ENCODE measurements around the gene CASP2. TPM values are rescaled to one million over a fixed set of nuclear protein-coding genes. Genes with fewer than 3 reads are reported as not detected.

CASP2 gene
- polyA plus RNA-seq, 3 donors: 7.9 to 30.2 (median 12.2) TPM

- Mint-ChIP-seq H3K4me3 (no peak overlapping the region), H3K27ac (peak overlapping the region in 1 of 7 donors; percentile 15), H3K4me1 (peaks cover 43% of the 10 kb centered on the region), H3K27me3 (ENCODE audit: low read depth in 3 of 3) (peaks cover 0 to 3% (median 0%) of the 10 kb centered on the region in 3 donors), H3K9me3 (peaks cover 0 to 11% (median 6%) of the 10 kb centered on the region in 7 donors), H3K36me3 (no peaks in the 10 kb centered on the region)
- Histone ChIP-seq H2AFZ (ENCODE audit: insufficient read depth, low read depth, low read length, poor library complexity, severe bottlenecking) (no peak overlapping the region), H3K4me2 (replicated peaks; ENCODE audit: extremely low read depth, low read length, poor library complexity, severe bottlenecking) (no peak overlapping the region), H3K4me3 (replicated peaks in 1 of 3; ENCODE audit: low read depth in 2 of 3, low read length in 3 of 3) (no peak overlapping the region), H3K9me3 (replicated peaks in 1 of 2; ENCODE audit: control insufficient read depth in 1 of 2, insufficient read depth in 1 of 2, low read length in 2 of 2) (peaks cover 0 to 3% of the 10 kb centered on the region in 2 donors), H3K27ac (ENCODE audit: low read depth in 1 of 2, low read length in 2 of 2) (no peak overlapping the region), H3K4me1 (ENCODE audit: control insufficient read depth in 1 of 2, insufficient read depth in 2 of 2, low read length in 2 of 2) (peaks cover 25 to 48% of the 10 kb centered on the region in 2 donors), H3K9ac (ENCODE audit: insufficient read depth, low read length, poor library complexity, severe bottlenecking) (no peak overlapping the region), H3K36me3 (replicated peaks in 1 of 2; ENCODE audit: control insufficient read depth in 1 of 2, insufficient read depth in 2 of 2, low read length in 2 of 2) (no peaks in the 10 kb centered on the region), H3K27me3 (ENCODE audit: control insufficient read depth in 2 of 2, insufficient read depth in 2 of 2, low read length in 2 of 2) (no peaks in the 10 kb centered on the region), H3K79me2 (ENCODE audit: insufficient read depth, low read length) (no peaks in the 10 kb centered on the region), H4K20me1 (ENCODE audit: insufficient read depth, low read length) (no peaks in the 10 kb centered on the region)
- intact Hi-C loops (cut with micrococcal nuclease): no loop called here
- no peak for DNase-seq
- no CpG with 5 or more reads among the region's 2 CpGs for WGBS (ENCODE audit: insufficient coverage)
- TF ChIP-seq CTCF (IDR thresholded peaks at IDR 0.05): no peak
Measured at GRCh38 chr7:143252006-143252405, 36.1 kb upstream of the CASP2 start.

- H3K4me1 Mint-ChIP-seq: peaks cover 24% of the 10 kb centered on the region
- peaks cover 0 to 3% of the 10 kb centered on the region in 2 donors for H3K9me3 ChIP-seq (replicated peaks in 1 of 2; ENCODE audit: control insufficient read depth in 1 of 2, insufficient read depth in 1 of 2, low read length in 2 of 2)
Measured at GRCh38 chr7:143255564-143255963, 32.6 kb upstream of the CASP2 start.

More at GRCh38 chr7:143255564-143255963, 32.6 kb upstream of the CASP2 start:
- Mint-ChIP-seq H3K9me3 (peaks cover 0 to 11% (median 5%) of the 10 kb centered on the region in 7 donors), H3K4me3 (no peak overlapping the region), H3K36me3 (no peaks in the 10 kb centered on the region), H3K27ac (no peak overlapping the region), H3K27me3 (ENCODE audit: low read depth in 3 of 3) (peaks cover 0 to 3% (median 0%) of the 10 kb centered on the region in 3 donors)
- Histone ChIP-seq H3K27me3 (ENCODE audit: control insufficient read depth in 2 of 2, insufficient read depth in 2 of 2, low read length in 2 of 2) (no peaks in the 10 kb centered on the region), H3K4me1 (ENCODE audit: control insufficient read depth in 1 of 2, insufficient read depth in 2 of 2, low read length in 2 of 2) (peaks cover 8 to 23% of the 10 kb centered on the region in 2 donors), H3K4me3 (replicated peaks in 1 of 3; ENCODE audit: low read depth in 2 of 3, low read length in 3 of 3) (no peak overlapping the region), H3K79me2 (ENCODE audit: insufficient read depth, low read length) (no peaks in the 10 kb centered on the region), H3K36me3 (replicated peaks in 1 of 2; ENCODE audit: control insufficient read depth in 1 of 2, insufficient read depth in 2 of 2, low read length in 2 of 2) (no peaks in the 10 kb centered on the region), H3K27ac (ENCODE audit: low read depth in 1 of 2, low read length in 2 of 2) (no peak overlapping the region), H3K9ac (ENCODE audit: insufficient read depth, low read length, poor library complexity, severe bottlenecking) (no peak overlapping the region), H3K4me2 (replicated peaks; ENCODE audit: extremely low read depth, low read length, poor library complexity, severe bottlenecking) (no peak overlapping the region), H2AFZ (ENCODE audit: insufficient read depth, low read depth, low read length, poor library complexity, severe bottlenecking) (no peak overlapping the region), H4K20me1 (ENCODE audit: insufficient read depth, low read length) (no peaks in the 10 kb centered on the region)
- WGBS (ENCODE audit: insufficient coverage): no CpG with 5 or more reads among the region's 3 CpGs
- TF ChIP-seq CTCF (IDR thresholded peaks at IDR 0.05): no peak
- intact Hi-C loops (cut with micrococcal nuclease): no loop called here
- no peak for DNase-seq

Measured in CD14-positive monocyte (primary cell).